Fibroblast of villous mesenchyme (primary cell): ENCODE measurements around the gene EXOC6. TPM values are rescaled to one million over a fixed set of nuclear protein-coding genes. Genes with fewer than 3 reads are reported as not detected.

Source experiments
- DNase-seq: peaks from one replicate; pipeline ENCODE4 v3.0.0-alpha.2; 2010; ENCODE audit warnings: low read depth
- H3K4me3 ChIP-seq: 2 replicates; pipeline ENCODE4 v1.5.1; 2011; ENCODE audit warnings: low read depth, mild to moderate bottlenecking, low read length
- CTCF ChIP-seq: IDR thresholded peaks from 2 replicates; pipeline ENCODE4 v1.5.1; 2012; ENCODE audit warnings: low read depth, mild to moderate bottlenecking, low read length; ENCODE audit not compliant: insufficient read depth
- total RNA-seq: library from RNA; depleted of rRNA; stranded (reverse); fragments of >200 nt; gene quantifications from 2 replicates; pipeline ENCODE4 v1.2.3, GENCODE V29; 2012

EXOC6 gene
- total RNA-seq, 1 donor: 7.8 TPM

GRCh38 chr10:93039721-93040120, 191.4 kb downstream of the EXOC6 start:
- H3K4me3 ChIP-seq: no peak overlapping the region
- peak; percentile 41 for DNase-seq
- peak; percentile 75 for TF ChIP-seq CTCF

GRCh38 chr10:93054486-93054885, 206.2 kb downstream of the EXOC6 start:
- no peak for DNase-seq
- H3K4me3 ChIP-seq: no peak overlapping the region
- no peak for TF ChIP-seq CTCF

GRCh38 chr10:93058139-93058538, 209.8 kb downstream of the EXOC6 start:
- DNase-seq: no peak
- no peak for TF ChIP-seq CTCF
- H3K4me3 ChIP-seq: no peak overlapping the region

- no peak for TF ChIP-seq CTCF
- no peak for DNase-seq
- H3K4me3 ChIP-seq: peak within 1 kb of the TSS; percentile 5
Measured at GRCh38 chr10:93059975-93060886, 211.9 kb downstream of the EXOC6 start, which contains the start of gene CYP26C1. TSS of gene CYP26C1 (plus strand) at chr10:93060798. CDS start at chr10:93061264, 466 bp downstream.

GRCh38 chr10:93060887-93061593, 212.7 kb downstream of the EXOC6 start:
- H3K4me3 ChIP-seq: no peak overlapping the region

More at GRCh38 chr10:93060887-93061593, 212.7 kb downstream of the EXOC6 start:
- DNase-seq: no peak
- no peak for TF ChIP-seq CTCF
